ENCODE results near the gene GRPR.

Gene GRPR

GRCh38 chrX:16186380-16187007 lies 63.1 kb downstream of the GRPR start:
- no peak for DNase-seq

- no peak for DNase-seq
Measured at GRCh38 chrX:16187024-16187760, 63.8 kb downstream of the GRPR start.

- DNase-seq, result no peak
Measured at GRCh38 chrX:16188687-16189086, 65.3 kb downstream of the GRPR start.

- DNase-seq, result no peak
Measured at GRCh38 chrX:16191605-16192004, 68.2 kb downstream of the GRPR start.

- no peak for DNase-seq
Measured at GRCh38 chrX:16196829-16197228, 73.5 kb downstream of the GRPR start.

GRCh38 chrX:16199343-16199742 lies 76.0 kb downstream of the GRPR start:
- no peak for DNase-seq

- DNase-seq, result no peak
Measured at GRCh38 chrX:16202943-16203342, 79.6 kb downstream of the GRPR start.

All from activated naive CD4-positive, alpha-beta T cell treated with Interleukin-2 at 50 U/mL for 16 hours (primary cell).